ENCODE results near the gene FAM163A.
A peak's percentile ranks its signal among the peaks of the same experiment; 100 is the strongest.
"Not testable (repeated sequence)": the region's sequence is repeated elsewhere in the genome, so short reads cannot be mapped to it uniquely, and the experiment has no call there.

The FAM163A gene

GRCh38 chr1:179826626-179827280 is 83.7 kb downstream of the FAM163A start:
- peaks cover 24% of the 10 kb centered on the region for H3K4me1 Mint-ChIP-seq
- H3K9me3 Mint-ChIP-seq: no peaks in the 10 kb centered on the region
- H3K27ac Mint-ChIP-seq: no peak overlapping the region
- H3K4me3 Mint-ChIP-seq: no peak overlapping the region
- ATAC-seq (peak; percentile 77), DNase-seq (ENCODE audit: low spot score in 2 of 2) (no peak)
- no peaks in the 10 kb centered on the region for H3K36me3 Mint-ChIP-seq

GRCh38 chr1:179828554-179829110 is 85.5 kb downstream of the FAM163A start:
- H3K4me3 Mint-ChIP-seq: no peak overlapping the region
- H3K36me3 Mint-ChIP-seq: no peaks in the 10 kb centered on the region
- peaks cover 28% of the 10 kb centered on the region for H3K4me1 Mint-ChIP-seq
- DNase-seq (ENCODE audit: low spot score in 2 of 2): no peak
- no peak for ATAC-seq
- H3K9me3 Mint-ChIP-seq: no peaks in the 10 kb centered on the region
- no peak overlapping the region for H3K27ac Mint-ChIP-seq

GRCh38 chr1:179831225-179831624 is 88.1 kb downstream of the FAM163A start:
- Mint-ChIP-seq H3K4me3 (no peak overlapping the region), H3K9me3 (no peaks in the 10 kb centered on the region), H3K4me1 (peaks cover 28% of the 10 kb centered on the region), H3K27ac (no peak overlapping the region), H3K36me3 (no peaks in the 10 kb centered on the region)
- DNase-seq (ENCODE audit: low spot score in 2 of 2): peak in 1 of 2 donors; percentile 12
- ATAC-seq: no peak

GRCh38 chr1:179831852-179832699 is 89.0 kb downstream of the FAM163A start:
- no peak overlapping the region for H3K4me3 Mint-ChIP-seq
- no peaks in the 10 kb centered on the region for H3K9me3 Mint-ChIP-seq
- H3K4me1 Mint-ChIP-seq: peaks cover 21% of the 10 kb centered on the region
- ATAC-seq (no peak), DNase-seq (ENCODE audit: low spot score in 2 of 2) (peak in 1 of 2 donors; percentile 7)
- no peaks in the 10 kb centered on the region for H3K36me3 Mint-ChIP-seq
- no peak overlapping the region for H3K27ac Mint-ChIP-seq

DNA sequence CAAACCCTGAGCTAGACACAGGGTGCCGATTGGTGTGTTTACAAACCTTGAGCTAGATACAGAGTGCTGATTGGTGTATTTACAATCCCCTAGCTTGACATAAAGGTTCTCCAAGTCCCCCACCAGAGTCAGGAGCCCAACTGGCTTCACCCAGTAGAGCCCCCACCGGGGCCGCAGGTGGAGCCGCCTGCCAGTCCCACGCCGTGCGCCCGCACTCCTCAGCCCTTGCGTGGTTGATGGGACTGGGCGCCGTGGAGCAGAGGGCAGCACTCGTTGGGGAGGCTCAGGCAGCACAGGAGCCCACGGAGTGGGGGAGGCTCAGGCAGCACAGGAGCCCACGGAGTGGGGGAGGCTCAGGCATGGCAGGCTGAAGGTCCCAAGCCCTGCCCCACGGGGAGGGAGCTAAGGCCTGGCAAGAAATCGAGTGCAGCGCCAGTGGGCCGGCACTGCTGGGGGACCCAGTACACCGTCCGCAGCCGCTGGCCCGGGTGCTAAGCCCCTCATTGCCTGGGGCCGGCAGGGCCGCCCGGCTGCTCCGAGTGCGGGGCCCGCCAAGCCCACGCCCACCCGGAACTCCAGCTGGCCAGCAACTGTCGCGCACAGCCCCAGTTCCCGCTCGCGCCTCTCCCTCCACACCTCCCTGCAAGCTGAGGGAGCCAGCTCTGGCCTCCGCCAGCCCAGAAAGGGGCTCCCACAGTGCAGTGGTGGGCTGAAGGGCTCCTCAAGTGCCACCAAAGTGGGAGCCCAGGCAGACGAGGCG is 93.8 kb downstream of the FAM163A start:
- ATAC-seq, H3K4me1 Mint-ChIP-seq: not testable (repeated sequence)

DNA sequence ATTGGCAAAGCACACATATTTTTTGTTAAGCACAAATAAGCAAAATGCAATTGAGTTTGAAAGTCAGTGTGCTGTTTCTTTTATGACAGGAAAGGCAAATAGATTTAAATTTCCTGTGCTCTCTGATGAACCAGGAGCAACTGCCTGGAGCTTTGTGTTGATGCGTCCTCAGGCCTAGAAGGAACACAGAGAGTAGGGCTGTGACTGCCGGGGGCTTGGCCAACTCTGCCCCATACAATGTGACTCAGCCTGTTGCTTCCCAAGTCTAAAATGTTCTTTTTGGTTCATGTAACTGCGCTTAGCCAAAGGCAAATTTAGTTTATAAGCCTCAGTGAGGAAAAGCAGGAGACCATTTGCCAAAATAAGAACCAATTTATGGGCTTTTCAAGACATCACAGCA is 97.0 kb downstream of the FAM163A start:
- no peak overlapping the region for H3K27ac Mint-ChIP-seq
- H3K36me3 Mint-ChIP-seq: peaks cover 26% of the 10 kb centered on the region
- no peak for ATAC-seq
- no peak overlapping the region for H3K4me3 Mint-ChIP-seq
- no peaks in the 10 kb centered on the region for H3K9me3 Mint-ChIP-seq
- H3K4me1 Mint-ChIP-seq: no peaks in the 10 kb centered on the region
- no peak for DNase-seq (ENCODE audit: low spot score in 2 of 2)

More for the DNA sequence above, 93.8 kb downstream of the FAM163A start:
- H3K27ac Mint-ChIP-seq; H3K4me3 Mint-ChIP-seq; H3K36me3 Mint-ChIP-seq; H3K9me3 Mint-ChIP-seq; DNase-seq (ENCODE audit: low spot score in 2 of 2): not testable (repeated sequence)

GRCh38 chr1:179848233-179848632 is 105.1 kb downstream of the FAM163A start:
- Mint-ChIP-seq H3K36me3 (peaks cover 97% of the 10 kb centered on the region), H3K27ac (no peak overlapping the region), H3K9me3 (no peaks in the 10 kb centered on the region), H3K4me1 (no peaks in the 10 kb centered on the region), H3K4me3 (no peak overlapping the region)
- DNase-seq (ENCODE audit: low spot score in 2 of 2) (no peak), ATAC-seq (no peak)

GRCh38 chr1:179853102-179853501 is 110.0 kb downstream of the FAM163A start:
- no peaks in the 10 kb centered on the region for H3K9me3 Mint-ChIP-seq
- no peak for DNase-seq (ENCODE audit: low spot score in 2 of 2)
- no peaks in the 10 kb centered on the region for H3K4me1 Mint-ChIP-seq
- H3K36me3 Mint-ChIP-seq: peaks cover 86% of the 10 kb centered on the region
- no peak for ATAC-seq
- no peak overlapping the region for H3K27ac Mint-ChIP-seq
- no peak overlapping the region for H3K4me3 Mint-ChIP-seq

- H3K4me1 Mint-ChIP-seq; DNase-seq (ENCODE audit: low spot score in 2 of 2); ATAC-seq; H3K4me3 Mint-ChIP-seq; H3K27ac Mint-ChIP-seq; H3K9me3 Mint-ChIP-seq: not testable (repeated sequence)
- peaks cover 65% of the 10 kb centered on the region for H3K36me3 Mint-ChIP-seq
Observed at GRCh38 chr1:179855831-179856230, 112.7 kb downstream of the FAM163A start.

DNA sequence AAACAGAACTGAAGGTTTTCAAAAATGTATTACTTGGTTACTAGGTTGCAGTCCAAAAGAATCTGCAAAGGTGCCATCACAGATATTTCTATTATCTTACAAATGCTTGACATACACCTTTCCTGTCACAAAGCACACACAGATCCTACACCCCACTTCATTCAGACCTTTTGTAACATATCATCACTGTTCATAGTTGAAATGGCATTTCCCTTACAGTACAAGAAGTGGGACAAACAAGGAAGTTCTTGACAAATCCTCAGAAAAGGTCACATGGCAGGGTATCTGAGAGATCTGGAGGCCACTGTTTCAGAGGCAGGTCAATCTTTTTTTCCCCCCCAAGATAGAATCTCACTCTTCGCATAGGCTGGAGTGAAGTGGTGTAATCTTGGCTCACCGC is 113.2 kb downstream of the FAM163A start:
- no peak overlapping the region for H3K27ac Mint-ChIP-seq
- no peaks in the 10 kb centered on the region for H3K4me1 Mint-ChIP-seq
- ATAC-seq (no peak), DNase-seq (ENCODE audit: low spot score in 2 of 2) (no peak)
- H3K4me3 Mint-ChIP-seq: no peak overlapping the region
- no peaks in the 10 kb centered on the region for H3K9me3 Mint-ChIP-seq
- peaks cover 63% of the 10 kb centered on the region for H3K36me3 Mint-ChIP-seq

GRCh38 chr1:179857009-179857408 is 113.9 kb downstream of the FAM163A start:
- H3K27ac Mint-ChIP-seq: no peak overlapping the region
- no peaks in the 10 kb centered on the region for H3K9me3 Mint-ChIP-seq
- ATAC-seq (no peak), DNase-seq (ENCODE audit: low spot score in 2 of 2) (no peak)
- H3K4me1 Mint-ChIP-seq: no peaks in the 10 kb centered on the region
- peaks cover 62% of the 10 kb centered on the region for H3K36me3 Mint-ChIP-seq
- no peak overlapping the region for H3K4me3 Mint-ChIP-seq

DNA sequence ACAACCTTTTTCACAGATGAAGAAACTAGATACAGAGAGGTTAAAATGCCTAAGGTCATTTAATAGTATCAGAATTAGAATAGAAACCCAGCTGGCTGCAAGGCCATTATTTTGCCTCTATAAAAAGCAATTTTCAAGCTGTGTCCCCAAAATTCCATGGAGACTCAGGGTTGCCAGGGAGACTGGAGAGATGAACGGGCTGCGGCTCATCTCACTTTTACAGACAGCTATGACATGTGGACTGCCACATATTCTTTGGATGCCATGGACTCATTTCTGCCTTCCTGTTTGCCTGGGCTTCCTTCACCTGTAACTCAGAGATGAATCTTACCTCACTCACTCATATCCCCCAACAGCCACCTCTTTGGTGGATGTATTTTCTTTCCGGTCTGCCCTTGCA is 117.6 kb downstream of the FAM163A start:
- Mint-ChIP-seq H3K4me1 (no peaks in the 10 kb centered on the region), H3K4me3 (no peak overlapping the region), H3K9me3 (no peaks in the 10 kb centered on the region), H3K27ac (no peak overlapping the region), H3K36me3 (peaks cover 72% of the 10 kb centered on the region)
- DNase-seq (ENCODE audit: low spot score in 2 of 2) (no peak), ATAC-seq (no peak)

GRCh38 chr1:179865377-179865776 is 122.3 kb downstream of the FAM163A start:
- peaks cover 88% of the 10 kb centered on the region for H3K36me3 Mint-ChIP-seq
- no peak overlapping the region for H3K27ac Mint-ChIP-seq
- peaks cover 10% of the 10 kb centered on the region for H3K4me1 Mint-ChIP-seq
- DNase-seq (ENCODE audit: low spot score in 2 of 2) (no peak), ATAC-seq (no peak)
- H3K4me3 Mint-ChIP-seq: no peak overlapping the region
- H3K9me3 Mint-ChIP-seq: no peaks in the 10 kb centered on the region

Measured in stimulated activated effector memory CD8-positive, alpha-beta T cell treated with anti-CD3 and anti-CD28 coated beads, Interleukin-12 subunit alpha, Interleukin-12 subunit beta, amount 100 ng/mL, for 72 hours (primary cell).